Transverse colon (tissue), 4 donors: Measurements from ENCODE around the gene BFAR.
"Not testable (repeated sequence)": the region's sequence is repeated elsewhere in the genome, so short reads cannot be mapped to it uniquely, and the experiment has no call there.

Source experiments
- CTCF ChIP-seq, 5 experiments: fragments of 200-600 bp in 3 of 5; fragments of 450-650 bp in 2 of 5; sonication (generic) in 3 of 5; IDR thresholded peaks; 1 replicate in 2 of 5; 2 replicates in 3 of 5; pipeline ENCODE4 v1.5.1; 2016 to 2017; ENCODE audit warnings: antibody characterized with exemption in 5 of 5, inconsistent platforms in 3 of 5, mild to moderate bottlenecking in 2 of 5, moderate library complexity in 1 of 5
- EP300 ChIP-seq: sonication (generic); formaldehyde crosslinking; IDR thresholded peaks from one replicate; pipeline ENCODE4 v1.6.1; 2017; ENCODE audit warnings: antibody characterized with exemption, low read depth
- POLR2A ChIP-seq: fragments of 450-650 bp; IDR thresholded peaks from one replicate; pipeline ENCODE4 v1.6.1; 2016; ENCODE audit warnings: antibody characterized with exemption, mild to moderate bottlenecking, moderate library complexity
- POLR2AphosphoS5 ChIP-seq, 3 donors: sonication (generic); formaldehyde crosslinking; IDR thresholded peaks; one replicate each; pipeline ENCODE4 v1.6.1; 2016; ENCODE audit warnings: antibody characterized with exemption in 3 of 3

- TF ChIP-seq CTCF (IDR thresholded peaks at IDR 0.05); POLR2A; POLR2AphosphoS5 (IDR thresholded peaks at IDR 0.05); EP300: not testable (repeated sequence)
These were observed 69.1 kb downstream of the BFAR start for GRCh38 chr16:14701859-14702258.
